K562 (cell line): ENCODE results near the gene AVPR1B. TPM values are rescaled to one million over a fixed set of nuclear protein-coding genes. Genes with fewer than 3 reads are reported as not detected.

ENCODE experiments used
- CBFA2T2 ChIP-seq: fragments of 450-650 bp; conservative IDR thresholded peaks from 2 replicates; pipeline ENCODE4 v1.6.1; 2017; ENCODE audit warnings: mild to moderate bottlenecking
- CC2D1A ChIP-seq: fragments of 450-650 bp; IDR thresholded peaks from 2 replicates; pipeline ENCODE4 v1.6.1; 2017; ENCODE audit warnings: mild to moderate bottlenecking
- CTBP1 ChIP-seq: fragments of 450-650 bp; IDR thresholded peaks from 2 replicates; pipeline ENCODE4 v1.6.1; 2016; ENCODE audit warnings: borderline replicate concordance
- ELF2 ChIP-seq: fragments of 250-450 bp; sonication (Bioruptor Pico); IDR thresholded peaks from 2 replicates; pipeline ENCODE4 v1.5.0; 2021; ENCODE audit warnings: mild to moderate bottlenecking
- FOSL1 ChIP-seq: fragments of 200-800 bp; sonication (Bioruptor generic); conservative IDR thresholded peaks from 2 replicates; pipeline ENCODE4 v1.6.1; 2016; ENCODE audit warnings: missing genetic modification characterization, missing compliant biosample characterization
- FOXK2 ChIP-seq, 2 experiments: fragments of 450-650 bp; IDR thresholded peaks in 1 of 2; conservative IDR thresholded peaks in 1 of 2; 2 replicates each; pipeline ENCODE4 v1.6.1; 2016; ENCODE audit warnings: low read depth in 2 of 2, mild to moderate bottlenecking in 1 of 2
- IRF1 ChIP-seq: sonication (generic); formaldehyde crosslinking; IDR thresholded peaks from 2 replicates; pipeline ENCODE4 v1.8.0; 2022; ENCODE audit warnings: missing genetic modification reagents, mild to moderate bottlenecking, borderline replicate concordance
- MAZ ChIP-seq, 2 experiments: fragments of 450-650 bp in 1 of 2; sonication (generic) in 1 of 2; formaldehyde crosslinking; IDR thresholded peaks in 1 of 2; conservative IDR thresholded peaks in 1 of 2; 2 replicates each; pipeline versions ENCODE4 v1.4.0 to v1.5.0; 2020; ENCODE audit warnings: mild to moderate bottlenecking in 1 of 2, missing genetic modification reagents in 1 of 2
- MYC ChIP-seq, 2 experiments: fragments of 250-450 bp in 1 of 2; sonication (Bioruptor Pico) in 1 of 2; IDR thresholded peaks; 2 replicates each; pipeline versions ENCODE4 v1.5.1 to v1.6.1; 2012 to 2021; ENCODE audit warnings: low read depth in 2 of 2, borderline replicate concordance in 1 of 2, improper control_type of control experiment in 1 of 2, low read length in 1 of 2, mild to moderate bottlenecking in 1 of 2, moderate library complexity in 1 of 2
- NCOR1 ChIP-seq: fragments of 450-650 bp; IDR thresholded peaks from 2 replicates; pipeline ENCODE4 v1.6.1; 2016; ENCODE audit warnings: mild to moderate bottlenecking, moderate library complexity
- NR2F6 ChIP-seq: fragments of 450-650 bp; formaldehyde crosslinking; IDR thresholded peaks from 2 replicates; pipeline ENCODE4 v1.4.0; 2020; ENCODE audit warnings: mild to moderate bottlenecking
- OTX1 ChIP-seq: fragments of 450-650 bp; formaldehyde crosslinking; IDR thresholded peaks from 2 replicates; pipeline ENCODE4 v1.4.0; 2022; ENCODE audit warnings: mild to moderate bottlenecking
- REST ChIP-seq, 2 experiments: fragments of 450-650 bp; formaldehyde crosslinking in 1 of 2; IDR thresholded peaks; 2 replicates each; pipeline versions ENCODE4 v1.4.0 to v1.6.1; 2014 to 2020; ENCODE audit warnings: mild to moderate bottlenecking in 2 of 2, borderline replicate concordance in 1 of 2, low read depth in 1 of 2
- SAFB2 ChIP-seq: fragments of 200-400 bp; formaldehyde crosslinking; IDR thresholded peaks from 2 replicates; pipeline ENCODE4 v1.6.1; 2018; ENCODE audit warnings: borderline replicate concordance, low read length, low read depth, moderate library complexity; ENCODE audit not compliant: severe bottlenecking
- SNIP1 ChIP-seq: fragments of 450-650 bp; IDR thresholded peaks from 2 replicates; pipeline ENCODE4 v1.7.1; 2017; ENCODE audit warnings: low read depth, mild to moderate bottlenecking
- ZNF3 ChIP-seq: fragments of 250-450 bp; sonication (Bioruptor Pico); IDR thresholded peaks from 2 replicates; pipeline ENCODE4 v1.5.0; 2021; ENCODE audit warnings: mild to moderate bottlenecking, moderate library complexity
- ZNF740 ChIP-seq, 3 experiments: fragments of 200-800 bp in 1 of 3; sonication (Bioruptor generic) in 1 of 3; sonication (generic) in 1 of 3; formaldehyde crosslinking in 1 of 3; IDR thresholded peaks; 2 replicates each; pipeline versions ENCODE4 v1.6.1 to v1.8.0; 2016 to 2022; ENCODE audit warnings: mild to moderate bottlenecking in 2 of 3, missing compliant biosample characterization in 2 of 3, missing genetic modification characterization in 2 of 3, missing genetic modification reagents in 1 of 3
- polyA plus RNA-seq, 8 experiments: library from polyadenylated mRNA; depleted of rRNA in 4 of 8; stranded (reverse) in 5 of 8; unstranded in 3 of 8; fragments of >200 nt; fragmentation: Nextera tagmentation in 2 of 8; fragmentation: Illumina TruSeq in 1 of 8; extraction: Ambion mirVana in 2 of 8; extraction: Trizol in 1 of 8; gene quantifications; 2 replicates each; pipeline versions ENCODE4 v1.2.1 to v1.2.3, GENCODE V29; 2011 to 2014; ENCODE audit warnings: inconsistent platforms in 1 of 8, missing spikeins in 1 of 8
- total RNA-seq, 7 experiments: library from RNA; depleted of rRNA in 6 of 7; stranded (reverse); fragments of >200 nt in 6 of 7; fragmentation: Illumina TruSeq in 2 of 7; extraction: Trizol in 2 of 7; gene quantifications; 2 replicates each; pipeline versions ENCODE4 v1.2.1 to v1.2.3, GENCODE V29; 2011 to 2021; ENCODE audit warnings: low replicate concordance in 1 of 7

The AVPR1B gene
- total and polyA plus RNA-seq, 9 of the 15 experiments (the other 6 are each of a cell fraction or from before 2014, with no cell fraction given) = not detected

- TF ChIP-seq REST (IDR thresholded peaks at IDR 0.05; ENCODE audit: borderline replicate concordance) = peak; percentile 93
- no peak for TF ChIP-seq REST (CRISPR knock-in tag; IDR thresholded peaks at IDR 0.05; ENCODE audit: low read depth)
- TF ChIP-seq CC2D1A = no peak; the same call in 1 of the 2 replicates
- TF ChIP-seq NCOR1 = peak; percentile 86
- peak; percentile 94 for TF ChIP-seq CBFA2T2
- TF ChIP-seq FOXK2 (conservative IDR thresholded peaks at IDR 0.05 in 1 of 2, IDR thresholded peaks at IDR 0.05 in 1 of 2; ENCODE audit: low read depth in 2 of 2) = no peak
- no peak for TF ChIP-seq IRF1 (CRISPR knock-in tag)
- TF ChIP-seq NR2F6 (CRISPR knock-in tag) = no peak
- no peak for TF ChIP-seq MYC (IDR thresholded peaks at IDR 0.05; ENCODE audit: low read depth, low read length)
- TF ChIP-seq MYC (CRISPR knock-in tag; IDR thresholded peaks at IDR 0.05; ENCODE audit: borderline replicate concordance, low read depth) = no peak
- TF ChIP-seq MAZ (CRISPR knock-in tag; conservative IDR thresholded peaks at IDR 0.05 in 1 of 2, IDR thresholded peaks at IDR 0.05 in 1 of 2) = peak in 1 of 2 experiments; percentile 40; a peak in 1 of 4 replicates
- no peak for TF ChIP-seq ZNF740 (CRISPR knock-in tag; IDR thresholded peaks at IDR 0.05)
- no peak for TF ChIP-seq ZNF740 (tag; IDR thresholded peaks at IDR 0.05)
- peak; percentile 68; the same call in 1 of the 2 replicates for TF ChIP-seq CTBP1
- no peak for TF ChIP-seq OTX1
- TF ChIP-seq ELF2 = no peak
- TF ChIP-seq ZNF3 = no peak
- TF ChIP-seq SAFB2 = no peak
- peak; percentile 69 for TF ChIP-seq FOSL1 (tag)
- no peak for TF ChIP-seq SNIP1
Observed at GRCh38 chr1:206066479-206067171, 50.6 kb downstream of the AVPR1B start (continued).
